Breast epithelium (tissue), 4 donors: ENCODE data around the gene ENO4. TPM values are rescaled to one million over a fixed set of nuclear protein-coding genes. Genes with fewer than 3 reads are reported as not detected.

Experiments used
- DNase-seq, 2 donors: peaks; one replicate each; pipeline ENCODE4 v3.0.0-alpha.2; 2019; ENCODE audit warnings: low spot score in 2 of 2
- H3K27ac ChIP-seq, 2 donors: fragments of 200-600 bp; sonication (generic) in 1 of 2; one replicate each; pipeline ENCODE4 v1.5.1; 2016 to 2019; ENCODE audit warnings: mild to moderate bottlenecking in 1 of 2
- H3K27me3 ChIP-seq, 2 donors: fragments of 200-600 bp; sonication (generic) in 1 of 2; one replicate each; pipeline versions ENCODE4 v1.5.1 to v1.6.0; 2017 to 2019; ENCODE audit warnings: control low read depth in 1 of 2, mild to moderate bottlenecking in 1 of 2
- H3K36me3 ChIP-seq: fragments of 200-600 bp; one replicate; pipeline ENCODE4 v1.5.1; 2019
- H3K4me1 ChIP-seq, 2 donors: fragments of 200-600 bp; sonication (generic); one replicate each; pipeline ENCODE4 v1.5.1; 2016 to 2019; ENCODE audit warnings: control low read depth in 1 of 2
- H3K4me3 ChIP-seq, 3 donors: fragments of 200-600 bp; sonication (generic); 1 replicate in 2 of 3; 2 replicates in 1 of 3; pipeline ENCODE4 v1.5.1; 2016 to 2019; ENCODE audit warnings: mild to moderate bottlenecking in 3 of 3, moderate library complexity in 2 of 3
- H3K9me3 ChIP-seq, 2 donors: fragments of 200-600 bp; sonication (generic) in 1 of 2; one replicate each; pipeline ENCODE4 v1.5.1; 2016 to 2019; ENCODE audit warnings: control low read depth in 1 of 2
- POLR2A ChIP-seq: fragments of 450-650 bp; IDR thresholded peaks from one replicate; pipeline ENCODE4 v1.6.1; 2016; ENCODE audit warnings: antibody characterized with exemption, mild to moderate bottlenecking, moderate library complexity
- POLR2AphosphoS5 ChIP-seq, 3 donors: sonication (generic); formaldehyde crosslinking; IDR thresholded peaks; one replicate each; pipeline ENCODE4 v1.6.1; 2017; ENCODE audit warnings: antibody characterized with exemption in 3 of 3
- intact Hi-C: fragments of 100-400 bp; cut with DNase I; formaldehyde crosslinking; loops from one replicate; pipeline ENCODE4 v1.15.1; 2023; ENCODE audit warnings: low total_unique reads
- total RNA-seq, 3 donors: library from RNA; depleted of rRNA; stranded (reverse); fragments of >200 nt; gene quantifications; one replicate each; pipeline ENCODE4 v1.1.0, GENCODE V29; 2016
- TF ChIP-seq, protein P1 (sequence below), 3 donors: fragments of 450-650 bp; IDR thresholded peaks; one replicate each; pipeline ENCODE4 v1.5.1; 2016 to 2017; ENCODE audit warnings: antibody characterized with exemption in 3 of 3, mild to moderate bottlenecking in 3 of 3, moderate library complexity in 3 of 3

Gene ENO4
- total RNA-seq, 3 donors from 2014 or later: 0.16 to 1.9 (median 0.66) TPM

DNA sequence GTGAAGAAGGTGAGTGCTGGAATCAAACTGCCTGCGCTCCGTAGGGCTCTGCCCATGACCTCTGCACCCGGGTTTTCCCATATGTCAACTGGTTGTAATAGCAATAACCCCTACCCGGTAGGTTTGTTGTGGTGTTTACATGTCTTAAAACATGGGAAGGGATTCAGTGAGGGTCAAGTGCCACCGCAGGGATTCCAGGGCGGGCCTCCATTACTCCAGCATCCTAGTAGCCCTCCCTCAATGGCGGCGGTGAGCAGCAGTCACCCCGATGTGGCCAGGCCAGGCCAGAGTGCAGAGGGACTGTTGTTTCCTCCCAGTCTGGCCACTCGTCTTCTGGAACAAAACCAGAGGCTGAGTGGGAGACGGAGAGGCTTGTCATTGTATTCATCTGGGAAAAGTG lies 37.6 kb upstream of the ENO4 start:
- H3K9me3 ChIP-seq: no peaks in the 10 kb centered on the region
- H3K27me3 ChIP-seq: peaks cover 0 to 40% of the 10 kb centered on the region in 2 donors
- H3K4me1 ChIP-seq: no peaks in the 10 kb centered on the region
- H3K27ac ChIP-seq: no peak overlapping the region
- TF ChIP-seq, protein P1, sequence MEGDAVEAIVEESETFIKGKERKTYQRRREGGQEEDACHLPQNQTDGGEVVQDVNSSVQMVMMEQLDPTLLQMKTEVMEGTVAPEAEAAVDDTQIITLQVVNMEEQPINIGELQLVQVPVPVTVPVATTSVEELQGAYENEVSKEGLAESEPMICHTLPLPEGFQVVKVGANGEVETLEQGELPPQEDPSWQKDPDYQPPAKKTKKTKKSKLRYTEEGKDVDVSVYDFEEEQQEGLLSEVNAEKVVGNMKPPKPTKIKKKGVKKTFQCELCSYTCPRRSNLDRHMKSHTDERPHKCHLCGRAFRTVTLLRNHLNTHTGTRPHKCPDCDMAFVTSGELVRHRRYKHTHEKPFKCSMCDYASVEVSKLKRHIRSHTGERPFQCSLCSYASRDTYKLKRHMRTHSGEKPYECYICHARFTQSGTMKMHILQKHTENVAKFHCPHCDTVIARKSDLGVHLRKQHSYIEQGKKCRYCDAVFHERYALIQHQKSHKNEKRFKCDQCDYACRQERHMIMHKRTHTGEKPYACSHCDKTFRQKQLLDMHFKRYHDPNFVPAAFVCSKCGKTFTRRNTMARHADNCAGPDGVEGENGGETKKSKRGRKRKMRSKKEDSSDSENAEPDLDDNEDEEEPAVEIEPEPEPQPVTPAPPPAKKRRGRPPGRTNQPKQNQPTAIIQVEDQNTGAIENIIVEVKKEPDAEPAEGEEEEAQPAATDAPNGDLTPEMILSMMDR (IDR thresholded peaks at IDR 0.05): no peak
- no peak for TF ChIP-seq POLR2A
- no peak for TF ChIP-seq POLR2AphosphoS5 (IDR thresholded peaks at IDR 0.05)
- intact Hi-C loops: no loop called here
- H3K4me3 ChIP-seq: no peak overlapping the region
- no peaks in the 10 kb centered on the region for H3K36me3 ChIP-seq
- no peak for DNase-seq

DNA sequence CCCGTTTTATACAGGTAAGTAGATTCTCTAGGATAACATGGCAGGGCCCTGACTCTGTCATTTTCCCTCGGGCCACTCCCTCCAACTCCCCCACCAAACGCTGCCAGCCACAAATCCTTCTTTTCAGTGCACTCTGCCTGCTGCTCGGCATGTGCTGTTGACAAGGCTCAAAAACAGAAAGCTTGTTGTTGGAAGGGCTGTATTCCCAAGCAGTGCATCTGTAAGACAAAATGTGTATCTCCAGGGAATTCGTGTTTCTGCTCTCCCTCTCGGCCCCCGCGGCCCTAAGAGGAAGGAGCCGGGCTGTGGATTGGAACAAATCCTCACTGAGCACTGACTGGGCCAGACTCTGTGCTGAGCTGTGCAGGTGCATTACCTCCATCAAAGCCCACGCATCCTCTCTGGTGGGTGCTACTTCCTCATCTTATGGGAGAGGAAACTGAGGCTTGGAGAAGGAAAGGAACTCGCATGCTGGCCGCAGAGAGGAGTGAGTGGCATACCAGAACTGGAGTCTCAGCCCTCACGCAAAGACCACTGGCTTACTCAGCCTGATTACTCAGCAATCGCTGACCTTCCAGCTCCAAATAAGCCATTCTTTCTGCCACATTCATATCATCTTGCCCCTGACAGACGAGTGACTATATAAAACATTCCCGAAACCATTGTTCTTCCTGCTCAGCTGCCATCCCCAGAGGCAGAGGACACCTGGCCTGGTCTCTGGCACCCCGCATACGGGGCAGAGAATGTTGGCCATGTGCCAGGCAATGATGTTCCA lies 33.5 kb upstream of the ENO4 start:
- Histone ChIP-seq H3K36me3 (no peaks in the 10 kb centered on the region), H3K9me3 (no peaks in the 10 kb centered on the region), H3K27ac (no peak overlapping the region), H3K27me3 (peaks cover 0 to 34% of the 10 kb centered on the region in 2 donors), H3K4me1 (no peaks in the 10 kb centered on the region), H3K4me3 (no peak overlapping the region)
- TF ChIP-seq POLR2A (no peak), POLR2AphosphoS5 (IDR thresholded peaks at IDR 0.05) (no peak)
- TF ChIP-seq, protein P1 (IDR thresholded peaks at IDR 0.05): no peak
- DNase-seq: no peak
- intact Hi-C loops: no loop called here

DNA sequence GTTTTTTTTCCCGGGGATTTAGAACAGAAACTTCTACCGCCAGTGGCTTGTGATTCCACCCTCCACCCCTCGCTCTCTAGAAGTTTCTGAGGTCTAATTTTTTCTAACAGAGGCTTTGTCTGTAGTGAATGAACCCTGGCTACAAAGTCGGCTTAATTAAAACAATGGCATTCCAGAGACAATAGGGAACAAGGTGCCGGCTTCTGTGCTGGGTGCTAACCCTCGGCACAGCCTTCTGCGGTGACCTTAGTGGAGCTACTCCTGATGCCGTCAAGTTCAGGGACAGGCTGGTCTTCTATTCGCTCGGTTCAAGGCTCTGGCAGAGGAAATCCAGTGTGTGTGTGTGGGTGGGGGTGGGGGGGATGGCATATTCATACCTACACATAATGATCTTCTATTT lies 32.1 kb upstream of the ENO4 start:
- Histone ChIP-seq H3K27me3 (peaks cover 0 to 29% of the 10 kb centered on the region in 2 donors), H3K4me1 (no peaks in the 10 kb centered on the region), H3K9me3 (no peaks in the 10 kb centered on the region), H3K36me3 (no peaks in the 10 kb centered on the region), H3K4me3 (no peak overlapping the region), H3K27ac (no peak overlapping the region)
- no peak for TF ChIP-seq POLR2AphosphoS5 (IDR thresholded peaks at IDR 0.05)
- TF ChIP-seq, protein P1 (IDR thresholded peaks at IDR 0.05): no peak
- TF ChIP-seq POLR2A: no peak
- DNase-seq: no peak
- intact Hi-C loops: no loop called here

DNA sequence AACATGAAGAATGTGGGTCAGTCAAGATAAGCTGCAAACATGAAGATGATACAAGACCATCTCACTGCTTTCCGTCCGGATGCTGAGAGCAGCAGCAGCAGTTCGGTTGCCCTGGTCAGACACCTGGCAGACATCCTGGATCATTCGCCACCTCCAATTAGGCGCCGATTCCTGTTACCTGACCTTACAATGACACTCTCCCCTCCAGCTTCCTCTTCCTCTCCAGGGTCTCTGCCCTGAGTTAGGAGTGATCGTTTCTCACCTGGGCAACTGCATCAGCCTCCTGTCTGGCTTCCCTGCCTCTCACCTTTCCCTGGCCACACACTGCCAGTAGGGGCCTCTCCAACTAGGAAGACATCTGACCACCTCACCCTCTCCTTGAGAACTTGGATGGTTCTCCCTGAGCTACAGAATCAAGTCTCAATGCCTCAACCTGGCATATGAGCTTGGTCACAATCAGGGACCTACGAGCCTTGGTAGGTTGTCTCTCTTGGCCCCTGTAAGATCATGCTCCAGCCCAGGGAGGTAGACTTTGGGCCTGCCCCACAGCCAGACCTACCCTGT lies 31.4 kb upstream of the ENO4 start:
- no peak for DNase-seq
- H3K36me3 ChIP-seq: no peaks in the 10 kb centered on the region
- H3K9me3 ChIP-seq: no peaks in the 10 kb centered on the region
- no peak for TF ChIP-seq POLR2A
- TF ChIP-seq POLR2AphosphoS5 (IDR thresholded peaks at IDR 0.05): no peak
- TF ChIP-seq, protein P1 (IDR thresholded peaks at IDR 0.05): no peak
- H3K4me3 ChIP-seq: no peak overlapping the region
- peaks cover 0 to 29% of the 10 kb centered on the region in 2 donors for H3K27me3 ChIP-seq
- no peaks in the 10 kb centered on the region for H3K4me1 ChIP-seq
- intact Hi-C loops: no loop called here
- no peak overlapping the region for H3K27ac ChIP-seq

DNA sequence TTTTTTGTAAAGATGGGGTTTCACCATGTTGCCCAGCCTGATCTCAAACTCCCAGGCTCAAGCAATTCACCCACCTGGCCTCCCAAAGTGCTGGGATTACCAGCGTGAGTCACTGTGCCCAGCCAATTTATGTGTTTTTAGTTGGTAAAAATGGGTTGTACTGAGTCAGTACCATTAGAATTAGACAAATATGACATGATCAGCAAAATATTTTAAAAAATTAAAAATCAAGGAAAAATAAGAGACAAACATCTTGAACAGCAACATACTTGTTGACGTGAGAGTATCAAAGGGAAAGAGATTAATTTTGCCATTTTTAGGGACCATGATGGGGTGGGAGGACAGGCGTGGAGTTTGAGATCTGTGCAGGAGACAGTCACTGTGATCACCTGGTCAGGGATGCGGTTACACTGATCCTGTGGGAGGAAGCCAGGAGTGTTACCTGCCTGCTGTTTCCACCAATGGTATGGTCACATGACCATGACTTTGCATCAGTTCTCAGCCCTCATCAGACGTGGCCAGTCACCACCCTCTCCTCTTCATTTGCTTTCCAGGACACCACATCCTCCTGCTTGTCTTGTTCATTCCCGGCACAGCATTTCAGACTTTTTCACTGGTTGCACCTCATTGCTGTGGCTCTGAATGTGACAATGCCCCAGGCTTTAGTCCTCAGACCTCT lies 29.2 kb upstream of the ENO4 start:
- H3K27me3 ChIP-seq: peaks cover 0 to 23% of the 10 kb centered on the region in 2 donors
- intact Hi-C loops: no loop called here
- no peak for DNase-seq
- H3K36me3 ChIP-seq: no peaks in the 10 kb centered on the region
- no peak for TF ChIP-seq POLR2A
- no peak for TF ChIP-seq POLR2AphosphoS5 (IDR thresholded peaks at IDR 0.05)
- TF ChIP-seq, protein P1 (IDR thresholded peaks at IDR 0.05): no peak
- no peaks in the 10 kb centered on the region for H3K4me1 ChIP-seq
- no peaks in the 10 kb centered on the region for H3K9me3 ChIP-seq
- no peak overlapping the region for H3K4me3 ChIP-seq
- H3K27ac ChIP-seq: no peak overlapping the region
